Measurements from ENCODE around the gene SLC6A6.

The SLC6A6 gene

DNA sequence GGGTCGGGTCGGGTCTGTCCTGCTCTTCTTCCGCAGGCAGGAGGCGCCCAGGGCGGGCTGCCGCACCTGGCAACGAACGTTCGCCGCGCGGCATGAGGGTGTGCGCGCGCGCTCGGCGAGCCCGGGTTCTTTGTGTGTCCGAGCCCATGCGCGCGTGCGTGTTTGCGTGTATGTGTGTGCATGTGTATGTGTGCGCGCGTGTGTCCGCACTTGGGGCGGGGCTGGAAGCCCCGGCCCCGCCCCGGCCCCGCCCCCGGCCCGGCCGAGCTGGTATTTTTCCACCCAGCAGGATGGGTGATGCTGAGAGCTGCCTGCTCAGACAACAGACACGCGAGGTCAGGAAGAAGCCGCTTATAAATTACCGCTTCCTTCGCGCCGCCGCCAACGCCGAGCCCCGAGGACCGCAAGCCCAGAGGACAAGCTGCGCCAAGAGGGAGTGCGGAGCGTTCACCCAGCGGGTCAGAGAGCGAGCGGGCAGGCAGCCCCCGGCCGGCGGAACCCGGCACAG, at the start of gene SLC6A6:
Gene SLC6A6, plus strand, starts transcription at position 303 of the 508 bp plus-strand sequence. CDS start 41,029 bp downstream, outside the sequence.
- peak; percentile 95 to 97 for DNase-seq

DNA sequence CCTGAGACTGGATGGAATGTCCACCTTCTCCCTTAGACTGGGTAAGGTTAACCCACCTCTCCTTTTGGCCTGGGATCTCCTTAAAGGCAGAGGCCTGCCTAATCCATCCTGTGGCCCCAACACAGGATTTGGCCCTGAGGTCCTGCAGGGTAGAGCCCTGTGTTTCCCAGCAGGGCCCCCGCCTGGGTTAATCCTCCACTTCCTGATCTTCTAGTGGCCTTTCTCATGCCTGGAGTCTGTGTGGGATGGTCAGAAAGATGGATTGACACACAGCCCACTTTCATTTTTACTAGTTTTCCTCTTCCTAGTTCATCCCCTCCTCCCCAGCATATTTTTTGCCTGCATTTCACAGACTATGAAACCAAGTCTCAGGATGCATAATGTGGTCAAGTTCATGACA, 48.9 kb upstream of the SLC6A6 start:
- DNase-seq = no peak

DNA sequence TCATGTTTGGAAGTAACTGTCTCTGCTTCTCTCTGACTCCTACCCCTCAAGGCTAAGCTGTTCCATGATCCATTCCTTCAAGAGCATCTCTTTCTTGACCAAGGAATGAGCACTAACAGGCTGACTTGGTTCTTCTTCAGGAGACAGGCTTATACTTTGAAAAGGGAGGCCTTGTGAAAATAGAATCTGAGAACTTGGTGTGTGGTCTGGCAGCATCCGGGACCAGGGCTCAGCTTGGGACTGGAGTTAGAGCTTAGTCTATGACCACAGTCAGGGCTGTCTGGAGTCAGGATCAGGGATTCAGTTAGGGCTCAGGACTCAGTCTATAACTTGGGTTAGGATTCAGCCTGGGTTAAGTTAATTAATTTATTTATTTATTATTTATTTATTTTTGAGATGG, 44.9 kb upstream of the SLC6A6 start:
- DNase-seq = no peak

DNA sequence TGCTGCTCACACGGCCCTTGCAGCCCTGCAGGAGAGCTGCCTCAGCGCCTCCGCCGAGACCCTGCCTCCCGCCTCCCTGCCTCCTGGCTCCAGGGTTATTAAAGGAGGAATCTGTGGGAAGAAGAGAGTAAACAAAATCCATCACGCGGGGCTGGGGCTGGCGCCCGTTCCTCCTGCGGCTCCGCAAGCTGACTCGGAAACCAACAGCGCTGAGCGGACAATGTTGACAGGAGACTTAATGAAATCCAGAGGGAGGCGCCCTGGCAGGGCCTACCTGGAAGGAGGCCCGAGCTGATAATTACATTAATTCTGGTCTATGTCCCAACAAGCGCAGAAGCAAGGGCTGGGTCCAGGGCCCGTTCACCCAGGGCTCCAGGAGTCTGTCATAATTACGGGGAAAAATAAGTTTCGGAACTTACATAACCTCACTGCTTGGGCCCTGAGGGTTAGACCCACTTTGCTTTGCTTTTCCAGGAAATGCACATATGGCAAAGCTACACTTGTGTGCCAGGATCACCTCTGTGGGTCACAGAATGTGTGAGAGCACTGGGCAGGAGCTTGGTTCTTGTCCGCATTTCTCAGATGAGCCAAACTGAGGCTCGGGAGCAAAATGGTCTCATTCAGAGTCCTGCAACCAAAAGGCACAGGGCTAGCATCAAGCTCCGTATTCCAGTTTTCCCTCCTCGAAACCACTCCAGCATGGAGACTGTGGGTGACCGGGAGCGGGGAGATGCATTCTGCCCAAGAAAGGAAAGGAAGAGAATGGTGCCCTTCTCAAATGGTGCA, 43.8 kb upstream of the SLC6A6 start:
- DNase-seq = peak; percentile 22 to 24

DNA sequence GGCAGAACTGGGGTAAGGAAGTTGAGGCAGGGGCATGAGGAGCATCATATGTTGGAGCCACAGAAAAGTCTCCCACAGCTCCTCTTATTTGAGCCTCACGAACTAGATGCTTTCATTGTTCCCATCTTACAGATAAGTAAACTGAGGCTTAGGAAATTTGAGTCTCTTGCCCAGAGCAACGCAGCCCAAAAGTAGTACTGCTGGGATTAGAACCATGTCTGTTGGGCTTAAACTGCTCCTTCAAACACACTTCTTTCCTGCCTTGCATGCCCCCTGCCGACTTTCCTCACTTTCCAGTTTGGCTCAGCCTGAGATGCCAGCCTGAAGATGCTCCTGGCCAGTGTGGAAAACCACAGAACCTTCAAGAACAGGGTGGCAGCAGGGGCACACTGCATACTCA, 43.1 kb upstream of the SLC6A6 start:
- DNase-seq = no peak

DNA sequence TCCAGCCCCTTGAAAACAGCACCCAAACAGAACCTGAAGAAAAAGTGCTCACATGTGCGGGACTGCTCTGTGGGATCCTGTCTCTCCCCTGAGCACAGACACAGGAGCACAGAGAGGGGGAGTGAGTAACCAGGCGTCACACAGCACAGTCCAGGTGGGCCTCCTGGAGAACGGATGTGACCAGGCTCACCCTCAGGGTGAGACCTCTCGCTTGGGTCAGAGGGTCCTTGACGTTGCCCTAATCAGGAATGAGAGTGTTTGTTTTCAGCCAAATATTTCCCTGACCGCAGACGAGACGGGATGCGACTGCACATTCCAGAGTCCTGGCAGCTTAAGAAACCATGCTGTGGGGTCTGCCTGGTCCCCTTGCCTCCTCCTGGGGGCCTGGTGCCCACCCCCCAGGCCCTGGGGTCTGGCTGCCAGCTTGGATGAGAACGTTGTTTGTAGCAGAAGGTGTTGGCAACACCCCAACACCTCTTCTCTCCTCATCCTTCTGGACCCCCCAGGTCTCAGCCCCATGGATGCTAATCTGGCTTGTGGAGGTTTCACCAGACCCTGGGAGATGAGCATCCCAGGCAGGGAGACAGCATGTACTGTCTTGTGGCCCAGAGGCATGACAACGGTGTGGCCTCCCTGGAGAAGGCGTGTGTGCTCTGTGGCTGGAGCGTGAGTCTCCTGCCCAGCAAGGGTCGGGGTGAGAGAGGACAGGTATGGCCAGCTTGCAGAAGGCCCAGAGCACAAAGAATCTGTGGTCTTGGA, 42.1 kb upstream of the SLC6A6 start:
- no peak for DNase-seq

DNA sequence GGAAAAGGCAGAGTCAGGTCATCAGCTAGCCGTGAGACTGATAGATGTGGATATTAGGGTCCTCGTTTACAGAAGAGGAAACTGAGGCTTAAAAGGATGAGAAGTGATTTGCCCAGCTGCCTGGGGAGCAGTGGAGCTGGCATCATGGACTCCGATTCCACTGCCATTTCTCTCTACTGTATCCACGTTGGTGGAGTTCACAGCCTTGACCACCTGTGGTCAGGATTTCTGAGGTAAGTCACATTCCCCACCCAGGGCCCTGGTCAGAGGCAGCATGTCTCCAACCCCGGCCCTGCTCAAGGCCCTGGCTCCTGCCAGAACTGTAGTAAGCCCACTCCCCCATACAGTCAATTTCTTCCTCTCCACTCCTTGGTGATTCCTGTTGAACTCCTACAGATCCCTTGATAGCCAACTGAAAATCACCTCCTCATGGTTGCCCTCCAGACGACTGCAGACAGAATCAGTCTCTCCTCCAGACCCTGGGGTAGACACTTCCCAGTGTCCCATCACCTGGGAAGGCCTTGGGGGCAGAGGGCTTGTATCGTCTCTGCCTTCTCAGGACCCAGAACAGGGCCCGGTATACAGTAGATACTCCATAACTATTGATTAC, 41.2 kb upstream of the SLC6A6 start:
- no peak for DNase-seq

DNA sequence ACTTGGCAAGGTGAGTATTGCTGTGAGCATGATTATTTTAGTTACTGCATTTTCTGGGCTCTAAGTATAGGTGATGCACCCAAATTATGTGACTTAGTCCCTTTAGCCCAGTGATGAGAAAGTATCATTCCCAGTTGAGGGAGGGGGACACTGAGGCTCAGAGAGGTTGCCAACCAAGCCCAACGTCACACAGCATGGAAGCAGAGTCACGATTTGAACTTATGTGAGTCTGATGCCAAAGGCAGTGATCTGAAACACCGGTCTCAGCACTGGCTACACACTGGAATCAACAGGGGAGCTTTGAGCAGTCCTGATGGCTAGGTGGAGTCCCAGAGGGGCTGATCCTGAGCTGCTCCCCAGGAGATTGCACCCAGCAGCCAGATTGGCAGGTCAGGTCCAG, 39.5 kb upstream of the SLC6A6 start:
- no peak for DNase-seq

DNA sequence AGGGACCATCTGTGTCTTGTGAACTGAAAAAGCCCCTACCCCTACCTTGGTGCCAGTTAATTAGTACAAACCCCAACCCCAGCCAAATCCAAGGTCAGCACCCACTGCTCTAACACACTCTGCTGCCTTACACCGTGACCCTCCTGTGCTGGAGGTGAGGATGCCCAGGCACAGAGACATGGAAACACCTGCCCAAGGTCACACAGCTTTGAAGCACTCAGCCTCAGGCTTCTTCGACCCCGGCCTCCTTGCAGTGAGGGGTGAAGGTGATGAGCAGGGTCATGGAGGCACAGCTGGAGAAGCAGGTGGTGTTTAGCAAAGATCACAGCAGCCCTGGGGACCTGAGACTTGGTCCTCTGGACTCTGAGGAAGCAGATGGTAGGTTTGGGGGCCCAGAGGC, 39.0 kb upstream of the SLC6A6 start:
- DNase-seq = no peak

DNA sequence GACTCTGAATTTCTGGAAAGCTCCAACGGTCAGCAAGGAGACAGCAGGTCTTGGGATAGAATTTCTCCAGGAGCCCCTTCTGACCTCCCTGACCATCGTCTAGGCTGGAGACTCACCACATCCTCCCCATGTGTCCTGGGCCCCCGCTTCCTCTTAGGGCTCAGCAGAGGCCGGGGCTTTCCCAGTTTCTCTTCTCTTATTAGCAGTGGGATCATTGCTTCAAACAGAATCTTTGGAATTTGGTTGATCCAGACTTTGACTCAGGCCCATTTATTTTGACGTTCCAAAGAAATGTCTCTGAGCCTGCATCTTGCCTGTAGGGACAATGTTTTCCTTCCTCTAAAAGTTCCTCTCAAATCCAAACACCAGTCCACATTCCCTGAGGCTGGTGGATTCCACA, 38.4 kb upstream of the SLC6A6 start:
- DNase-seq = no peak

DNA sequence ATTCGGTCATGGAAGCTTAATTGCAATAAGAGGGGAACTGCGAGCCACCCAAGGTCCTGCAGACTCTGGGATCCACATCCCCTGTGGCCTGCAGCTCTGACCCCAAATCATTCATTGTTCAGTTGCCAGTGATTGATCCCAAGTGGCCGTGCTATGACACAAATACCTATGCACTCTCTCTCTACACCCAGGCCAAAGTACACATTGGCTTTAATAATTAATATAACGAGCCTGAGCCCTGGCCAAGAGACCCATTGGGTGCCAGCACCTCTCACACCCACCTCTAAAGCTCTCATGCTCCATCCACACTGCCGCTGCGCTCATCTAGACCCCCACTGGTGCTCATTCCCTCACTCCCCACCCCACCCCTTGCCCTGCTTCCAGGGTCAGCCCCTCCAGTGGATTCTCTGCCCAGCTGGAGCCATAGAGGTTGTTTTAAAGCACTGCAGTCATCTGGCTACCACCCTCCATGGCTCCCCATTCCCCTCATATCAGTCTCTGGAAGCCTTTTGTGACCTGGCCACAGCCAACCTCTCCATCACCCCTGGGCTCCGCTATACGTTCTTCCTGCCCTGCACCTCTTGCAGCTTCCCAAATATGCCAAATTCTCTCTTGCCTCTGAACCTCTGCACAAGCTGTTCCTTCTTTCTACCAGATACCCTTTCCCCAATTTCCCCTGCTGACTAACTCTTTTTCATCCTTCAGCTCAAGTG, 37.7 kb upstream of the SLC6A6 start:
- no peak for DNase-seq

DNA sequence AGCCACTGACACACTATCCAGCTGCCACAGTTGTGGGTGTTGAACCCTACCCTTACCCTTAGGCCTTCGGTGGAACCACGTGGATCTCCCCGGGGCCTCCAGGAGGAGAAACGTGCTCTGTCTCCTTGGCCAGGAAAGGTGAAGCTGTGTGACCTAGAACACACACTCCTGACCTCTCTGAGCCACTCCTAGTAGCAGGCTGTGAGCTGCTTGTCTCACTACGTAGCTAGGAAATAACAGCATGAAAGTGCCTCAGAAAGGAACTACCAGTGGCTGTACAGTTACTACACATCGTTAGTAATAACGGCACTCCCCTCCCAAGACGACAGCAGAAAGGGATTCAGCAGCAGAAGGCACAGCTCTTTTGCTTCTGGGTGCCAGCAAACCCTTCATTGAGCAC, 36.2 kb upstream of the SLC6A6 start:
- no peak for DNase-seq

DNA sequence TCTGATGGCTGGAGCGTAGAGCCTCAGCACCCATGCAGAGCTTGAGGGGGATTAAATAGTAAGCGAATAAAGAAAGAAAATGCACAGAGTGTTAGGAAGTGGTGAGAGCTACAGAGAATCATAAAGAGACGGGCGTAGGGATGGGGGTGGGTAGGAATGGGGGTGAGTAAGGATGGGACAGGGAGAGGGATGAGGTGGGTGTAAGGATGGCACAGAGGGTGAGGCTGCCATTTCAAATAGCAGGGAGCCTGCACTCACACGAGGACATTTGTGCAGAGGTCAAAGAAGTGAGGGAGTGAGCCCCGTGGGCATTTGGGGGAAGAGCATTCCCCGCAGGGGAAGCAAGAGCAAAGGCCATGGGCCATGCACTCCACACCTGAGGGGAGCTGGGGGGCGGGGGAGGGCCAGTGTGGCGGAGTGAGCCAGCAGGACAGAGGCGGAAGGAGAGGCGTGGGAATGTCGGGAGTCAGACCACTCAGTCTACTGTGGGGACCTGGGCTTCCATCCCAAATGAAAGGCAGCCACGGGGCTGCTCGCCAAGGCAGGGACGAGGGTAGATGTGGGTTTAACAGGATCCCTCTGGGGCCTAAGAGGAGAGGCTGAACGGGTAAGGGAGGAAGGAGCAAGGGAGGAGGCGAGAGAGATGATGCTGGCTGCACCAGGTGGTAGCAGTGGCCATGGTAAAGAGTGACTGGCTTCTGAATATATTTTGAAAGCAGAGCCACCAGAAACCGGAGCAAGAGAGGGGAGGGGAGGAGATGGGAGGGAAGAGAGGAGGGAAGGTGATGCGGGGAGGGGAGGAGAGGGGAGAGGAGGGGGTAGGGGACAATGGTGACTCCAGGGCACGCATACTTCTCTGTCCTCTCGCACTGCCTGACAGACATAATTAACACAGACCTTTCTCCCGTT, 35.2 kb upstream of the SLC6A6 start:
- no peak for DNase-seq

DNA sequence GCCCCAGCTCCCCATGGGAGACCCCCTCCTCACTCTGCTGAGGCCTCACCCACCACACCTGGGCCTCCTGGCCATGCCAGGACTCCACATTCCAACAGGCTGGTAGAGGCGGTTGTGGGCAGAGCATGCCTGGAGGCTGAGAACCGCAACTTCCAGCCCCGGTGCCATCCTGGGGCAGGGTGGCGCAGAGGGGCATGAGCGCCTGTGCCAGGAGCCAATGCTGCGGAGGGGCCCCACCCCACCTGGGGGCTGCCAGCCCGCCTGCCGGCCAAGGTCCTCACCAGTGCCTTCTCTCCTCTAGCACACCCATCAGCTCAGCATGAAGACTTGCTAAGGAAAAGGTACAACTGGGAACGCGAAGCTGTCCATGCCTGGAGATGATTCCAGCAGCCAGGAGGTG, 34.3 kb upstream of the SLC6A6 start:
- no peak for DNase-seq

DNA sequence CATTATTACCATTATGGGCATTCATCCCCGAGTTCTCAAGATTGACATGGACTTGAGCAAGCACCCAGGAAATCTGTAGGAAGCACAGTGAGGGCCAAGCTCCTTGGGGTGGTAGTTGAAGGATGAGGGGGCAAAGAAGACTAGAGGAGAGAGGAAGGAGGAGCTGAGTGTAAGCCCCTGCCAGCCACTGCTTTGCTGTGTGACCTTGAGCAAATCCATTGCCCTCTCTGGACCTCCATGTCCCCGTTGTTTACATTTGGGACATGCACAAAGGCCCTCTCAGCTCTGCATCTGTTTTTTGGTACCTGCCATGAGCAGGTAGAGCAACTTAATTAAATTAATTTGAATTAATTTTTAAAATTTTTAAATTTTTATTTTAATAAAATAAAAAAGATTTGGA, 33.5 kb upstream of the SLC6A6 start:
- no peak for DNase-seq

DNA sequence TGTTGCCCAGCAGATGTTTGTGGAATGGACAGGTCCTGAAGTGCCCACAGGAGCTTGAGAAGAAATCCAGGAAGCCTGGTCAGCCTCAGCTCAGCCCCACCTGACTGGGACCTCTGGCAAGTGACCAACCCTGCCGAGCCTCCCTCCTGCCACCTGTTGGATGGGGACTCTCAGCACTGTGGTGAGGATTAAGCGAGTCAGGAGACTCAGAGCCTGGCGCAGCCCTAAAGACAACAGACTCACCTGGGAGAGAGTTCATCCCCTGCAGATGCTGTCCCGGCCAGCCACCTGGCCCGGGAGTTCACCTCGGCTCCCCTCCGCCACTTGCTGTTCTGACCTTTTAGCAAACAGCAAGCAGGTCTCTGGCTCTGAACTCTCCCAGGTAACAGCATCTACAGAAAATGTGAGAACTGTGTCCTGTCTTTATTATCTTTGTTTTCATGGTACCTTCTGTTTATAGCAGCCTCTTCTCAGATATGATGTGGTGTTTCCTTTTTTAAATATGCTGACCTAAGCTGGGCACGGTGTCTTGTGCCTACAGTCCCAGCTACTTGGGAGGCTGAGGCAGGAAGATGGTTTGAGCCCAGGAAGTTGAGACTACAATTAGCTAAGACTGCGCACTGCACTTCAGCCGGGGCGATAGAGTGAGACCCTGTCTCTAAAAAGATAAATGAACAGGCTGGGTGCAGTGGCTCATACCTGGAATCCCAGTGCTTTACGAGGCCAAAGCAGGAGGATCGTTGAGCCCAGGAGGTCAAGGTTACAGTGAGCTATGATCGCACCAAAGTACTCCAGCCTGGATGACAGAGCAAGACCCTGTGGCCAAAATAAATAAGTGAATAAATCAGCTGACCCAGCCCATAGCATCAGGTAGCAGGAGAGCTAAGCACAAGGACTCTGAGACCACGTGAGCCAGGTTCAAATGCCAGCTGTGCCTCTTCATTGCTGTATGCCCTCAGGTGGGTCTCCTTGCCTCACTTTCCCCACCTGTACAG, 32.4 kb upstream of the SLC6A6 start:
- DNase-seq = peak; percentile 17 to 62

DNA sequence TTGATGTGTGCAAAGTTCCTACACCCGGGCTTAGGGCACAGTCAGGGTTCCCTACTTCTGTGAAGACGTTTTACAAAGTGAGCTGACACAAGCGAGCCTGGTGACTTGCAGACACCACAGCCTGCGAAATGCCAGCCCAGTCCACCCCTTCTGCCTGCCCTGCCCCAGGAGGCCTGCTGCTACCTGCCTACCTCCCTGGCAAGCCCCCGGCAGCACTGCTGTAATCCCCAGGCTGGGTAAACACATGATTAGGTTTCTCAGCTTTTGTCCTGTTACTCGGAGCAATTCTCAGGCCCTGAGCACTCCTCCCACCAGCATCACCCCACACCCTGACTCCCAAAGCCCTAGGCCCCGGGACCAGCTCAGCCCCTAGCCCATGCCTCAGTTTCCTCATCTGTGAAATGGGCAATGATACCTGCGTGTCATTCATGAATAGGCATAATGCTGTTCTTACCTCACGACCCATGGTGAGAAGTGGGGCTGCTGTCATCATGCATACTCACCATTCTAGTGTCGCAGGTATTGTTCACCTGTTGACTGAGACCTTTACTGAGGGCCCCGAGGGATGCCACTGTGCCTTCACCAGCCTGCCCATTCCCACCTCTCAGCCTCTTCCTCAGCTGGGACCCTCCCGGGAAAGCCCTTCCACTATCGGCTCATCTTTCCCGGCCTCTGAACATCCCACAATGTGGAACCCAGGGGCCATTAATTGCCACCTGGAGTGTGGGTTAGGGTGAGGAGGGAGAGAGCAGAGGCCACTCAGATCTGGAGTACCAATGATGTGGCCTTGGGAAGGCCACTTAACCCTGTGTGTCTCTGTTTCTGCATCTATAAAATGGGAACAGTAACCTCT, 31.5 kb upstream of the SLC6A6 start:
- DNase-seq = no peak

DNA sequence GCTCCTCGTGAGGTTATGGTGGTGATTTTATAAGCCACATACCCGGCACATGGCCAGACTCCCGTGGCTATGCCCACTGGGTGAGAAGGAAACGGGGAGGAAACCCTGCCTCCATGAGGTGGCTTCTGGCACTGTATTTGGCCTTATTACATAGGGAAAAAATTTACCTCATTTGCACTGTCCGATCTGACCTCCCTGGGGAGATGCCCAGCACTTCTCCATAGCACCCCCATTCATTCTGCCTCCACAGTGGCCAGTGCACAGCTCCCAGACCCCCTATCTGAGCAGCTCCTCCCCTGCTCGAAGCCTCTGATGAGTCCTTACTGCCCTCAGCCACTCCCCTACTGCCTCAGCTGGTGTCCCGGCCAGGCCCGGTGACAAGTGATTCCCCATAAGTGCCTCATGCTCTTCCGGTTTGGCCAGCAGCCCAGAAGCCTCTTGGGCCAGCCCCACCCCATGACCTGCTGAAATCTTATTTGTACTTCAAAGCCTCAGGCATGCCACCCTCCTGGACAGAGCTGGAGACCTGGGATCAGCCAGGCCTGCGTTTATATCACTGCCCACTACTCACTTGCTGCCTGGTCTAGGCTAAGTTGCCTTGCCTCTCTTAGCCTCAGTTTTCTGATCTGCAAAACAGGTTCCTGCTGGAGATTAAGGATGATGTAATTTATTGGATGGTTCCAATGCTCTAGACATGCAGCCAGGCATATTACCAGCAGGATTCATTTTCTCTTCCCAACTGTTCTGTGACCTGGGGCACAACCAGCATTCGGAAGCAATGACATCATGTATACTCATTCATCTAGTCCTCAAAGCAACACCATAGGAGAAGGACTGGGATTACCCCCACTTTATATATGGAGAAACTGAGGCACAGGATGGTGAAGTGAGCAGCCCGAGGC, 30.6 kb upstream of the SLC6A6 start:
- DNase-seq = peak; percentile 84 to 93

DNA sequence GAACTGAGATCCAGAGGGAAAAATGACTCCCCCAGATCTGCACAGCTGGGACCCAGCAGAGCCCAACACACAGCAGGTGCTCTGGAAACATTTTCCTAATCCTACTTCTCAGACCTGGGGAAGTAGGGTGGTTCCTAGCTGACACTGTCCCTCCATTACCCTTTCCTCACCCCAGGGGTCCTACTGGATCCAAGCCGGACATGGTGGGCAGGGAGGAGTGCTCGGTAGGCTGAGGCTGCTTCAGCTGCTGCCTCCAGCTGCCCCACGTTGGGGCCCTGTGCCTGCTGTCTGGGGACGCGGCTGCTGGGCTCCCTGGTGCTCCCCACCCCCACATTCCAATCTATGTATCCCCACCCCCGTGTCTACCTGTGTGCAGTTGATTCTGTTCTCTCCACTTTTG, 29.8 kb upstream of the SLC6A6 start:
- DNase-seq = no peak
